Lung (tissue), 12 donors: Measurements from ENCODE around the gene DAB1. TPM values are rescaled to one million over a fixed set of nuclear protein-coding genes. Genes with fewer than 3 reads are reported as not detected.

Experiments used
- ATAC-seq: fragments of 200-7000 bp; cut with Tn5 transposase; one replicate; pipeline ENCODE4 v1.9.1; 2020; ENCODE audit warnings: moderate number of reproducible peaks; ENCODE audit not compliant: insufficient read depth, low FRiP score
- DNase-seq, 3 donors: peaks; one replicate each; pipeline ENCODE4 v3.0.0-alpha.2; 2013 to 2017
- H3K27ac ChIP-seq, 2 donors: one replicate each; pipeline ENCODE4 v1.5.1; 2013; ENCODE audit warnings: mild to moderate bottlenecking in 2 of 2, moderate library complexity in 2 of 2, control low read depth in 1 of 2, inconsistent platforms in 1 of 2, low read depth in 1 of 2, low read length in 1 of 2
- H3K27me3 ChIP-seq, 3 donors: one replicate each; pipeline ENCODE4 v1.5.1; 2013; ENCODE audit warnings: low read length in 2 of 3; ENCODE audit not compliant: control insufficient read depth in 3 of 3, insufficient read depth in 3 of 3
- H3K36me3 ChIP-seq, 4 donors: one replicate each; pipeline ENCODE4 v1.5.1; 2013; ENCODE audit warnings: low read length in 4 of 4, mild to moderate bottlenecking in 1 of 4, moderate library complexity in 1 of 4; ENCODE audit not compliant: control insufficient read depth in 4 of 4, insufficient read depth in 4 of 4
- H3K4me1 ChIP-seq, 5 donors: one replicate each; pipeline ENCODE4 v1.5.1; 2013; ENCODE audit warnings: low read length in 5 of 5, mild to moderate bottlenecking in 2 of 5, moderate library complexity in 1 of 5; ENCODE audit not compliant: control insufficient read depth in 5 of 5, insufficient read depth in 5 of 5
- H3K4me3 ChIP-seq: one replicate; pipeline ENCODE4 v1.5.1; 2013; ENCODE audit warnings: mild to moderate bottlenecking, control low read depth, moderate library complexity
- H3K9ac ChIP-seq, 2 donors: one replicate each; pipeline ENCODE4 v1.5.1; 2013; ENCODE audit warnings: low read length in 2 of 2, control low read depth in 1 of 2; ENCODE audit not compliant: insufficient read depth in 1 of 2
- H3K9me3 ChIP-seq, 4 donors: one replicate each; pipeline ENCODE4 v1.5.1; 2013; ENCODE audit warnings: low read length in 3 of 4, mild to moderate bottlenecking in 1 of 4, moderate library complexity in 1 of 4; ENCODE audit not compliant: control insufficient read depth in 4 of 4, insufficient read depth in 3 of 4
- CTCF ChIP-seq: IDR thresholded peaks from 2 replicates; pipeline ENCODE4 v1.5.1; 2012; ENCODE audit warnings: mild to moderate bottlenecking; ENCODE audit errors: control extremely low read depth, extremely low read depth
- WGBS, 2 donors: extraction: QIAGEN DNeasy Blood & Tissue Kit; methylation state at CpG; one replicate each; pipeline ENCODE4 v1.1.7; 2013; 5-methylcytosine and 5-hydroxymethylcytosine counted together
- polyA plus RNA-seq, 2 donors: library from polyadenylated mRNA; stranded (reverse); fragments of 200-250 nt; gene quantifications; one replicate each; pipeline ENCODE4 v1.2.1, GENCODE V29; 2013
- total RNA-seq, 2 donors: library from RNA; depleted of rRNA in 1 of 2; stranded (reverse); fragments of >200 nt in 1 of 2; gene quantifications; one replicate each; pipeline ENCODE4 v1.2.1, GENCODE V29; 2014 to 2021
- donor health status: control.
- donor health status: control.
- donor health status: Bipolar disorder and iron deficiency.
- donor health status: healthy.
- donor health status: DM: yes; HTN: yes; CAD: no.

The DAB1 gene
- total and polyA plus RNA-seq, 4 donors: 0.06 to 0.77 (median 0.10) TPM

GRCh38 chr1:57450981-57451380 lies 27.1 kb upstream of the DAB1 start:
- no peaks in the 10 kb centered on the region for H3K9me3 ChIP-seq
- no peak overlapping the region for H3K4me3 ChIP-seq
- H3K9ac ChIP-seq: no peak overlapping the region
- H3K27ac ChIP-seq: no peak overlapping the region
- no peak for ATAC-seq
- no peaks in the 10 kb centered on the region for H3K27me3 ChIP-seq
- DNase-seq: no peak
- H3K36me3 ChIP-seq: no peaks in the 10 kb centered on the region
- 43 to 73% methylated on average over 3 of the region's 3 CpGs for WGBS, 2 donors
- H3K4me1 ChIP-seq: no peaks in the 10 kb centered on the region
- no peak for TF ChIP-seq CTCF

GRCh38 chr1:57447551-57447950 lies 23.7 kb upstream of the DAB1 start:
- H3K9me3 ChIP-seq: no peaks in the 10 kb centered on the region
- H3K36me3 ChIP-seq: no peaks in the 10 kb centered on the region
- no peak for DNase-seq
- no peak overlapping the region for H3K9ac ChIP-seq
- H3K27ac ChIP-seq: no peak overlapping the region
- no peak for ATAC-seq
- TF ChIP-seq CTCF: no peak
- WGBS, 2 donors: 84 to 90% methylated on average over 3 of the region's 3 CpGs
- peaks cover 0 to 4% (median 0%) of the 10 kb centered on the region in 3 donors for H3K27me3 ChIP-seq
- peaks cover 0 to 7% (median 0%) of the 10 kb centered on the region in 5 donors for H3K4me1 ChIP-seq
- no peak overlapping the region for H3K4me3 ChIP-seq

- Histone ChIP-seq H3K27me3 (peaks cover 0 to 12% (median 0%) of the 10 kb centered on the region in 3 donors), H3K4me3 (no peak overlapping the region), H3K9ac (no peak overlapping the region), H3K36me3 (no peaks in the 10 kb centered on the region), H3K9me3 (no peaks in the 10 kb centered on the region), H3K27ac (no peak overlapping the region), H3K4me1 (peaks cover 0 to 7% (median 0%) of the 10 kb centered on the region in 5 donors)
- DNase-seq: no peak
- no peak for TF ChIP-seq CTCF
- no peak for ATAC-seq
Observed at GRCh38 chr1:57443004-57443403, 19.1 kb upstream of the DAB1 start.

- Histone ChIP-seq H3K4me3 (no peak overlapping the region), H3K9ac (no peak overlapping the region), H3K4me1 (peaks cover 0 to 7% (median 0%) of the 10 kb centered on the region in 5 donors), H3K9me3 (no peaks in the 10 kb centered on the region), H3K27ac (no peak overlapping the region), H3K36me3 (no peaks in the 10 kb centered on the region), H3K27me3 (peaks cover 0 to 12% (median 0%) of the 10 kb centered on the region in 3 donors)
- no peak for ATAC-seq
- TF ChIP-seq CTCF: no peak
- 78 to 92% methylated on average over 1 of the region's 1 CpG for WGBS, 2 donors
- no peak for DNase-seq
Observed at GRCh38 chr1:57440096-57440495, 16.2 kb upstream of the DAB1 start.
